Uterus (tissue), 4 donors: Measurements from ENCODE around the gene ZNF770. TPM values are rescaled to one million over a fixed set of nuclear protein-coding genes. Genes with fewer than 3 reads are reported as not detected.

ENCODE experiments used
- DNase-seq, 2 donors: peaks; one replicate each; pipeline ENCODE4 v3.0.0-alpha.2; 2019 to 2020
- H3K27ac ChIP-seq, 2 donors: fragments of 200-600 bp; sonication (generic); 1 replicate in 1 of 2; 2 replicates in 1 of 2; pipeline ENCODE4 v1.5.1; 2016 to 2018
- H3K27me3 ChIP-seq, 2 donors: fragments of 200-600 bp; sonication (generic); one replicate each; pipeline ENCODE4 v1.5.1; 2018 to 2019; ENCODE audit warnings: control low read depth in 1 of 2
- H3K36me3 ChIP-seq, 2 donors: fragments of 200-600 bp; sonication (generic); one replicate each; pipeline ENCODE4 v1.5.1; 2019; ENCODE audit warnings: control low read depth in 1 of 2
- H3K4me1 ChIP-seq, 2 donors: fragments of 200-600 bp; sonication (generic); one replicate each; pipeline ENCODE4 v1.5.1; 2018 to 2019; ENCODE audit warnings: control low read depth in 1 of 2
- H3K4me3 ChIP-seq, 2 donors: fragments of 200-600 bp; sonication (generic); 1 replicate in 1 of 2; 2 replicates in 1 of 2; pipeline ENCODE4 v1.5.1; 2018 to 2019; ENCODE audit warnings: mild to moderate bottlenecking in 1 of 2
- H3K9me3 ChIP-seq, 2 donors: fragments of 200-600 bp; sonication (generic); one replicate each; pipeline ENCODE4 v1.5.1; 2019; ENCODE audit warnings: control low read depth in 1 of 2
- POLR2A ChIP-seq, 2 donors: fragments of 450-650 bp; IDR thresholded peaks; one replicate each; pipeline ENCODE4 v1.6.1; 2016; ENCODE audit warnings: antibody characterized with exemption in 2 of 2, mild to moderate bottlenecking in 1 of 2, moderate library complexity in 1 of 2
- intact Hi-C: fragments of 100-400 bp; cut with DNase I; formaldehyde crosslinking; loops from one replicate; pipeline ENCODE4 v1.15.1; 2023; ENCODE audit warnings: low total_unique reads
- total RNA-seq, 4 donors: library from RNA; depleted of rRNA in 3 of 4; stranded (reverse); fragments of >200 nt in 3 of 4; gene quantifications; one replicate each; pipeline versions ENCODE4 v1.1.0 to v1.2.4, GENCODE V29; 2014 to 2023
- TF ChIP-seq, protein P1 (sequence below), 4 experiments: fragments of 200-600 bp in 2 of 4; fragments of 450-650 bp in 2 of 4; sonication (generic) in 2 of 4; IDR thresholded peaks; one replicate each; pipeline ENCODE4 v1.5.1; 2016 to 2019; ENCODE audit warnings: antibody characterized with exemption in 4 of 4, mild to moderate bottlenecking in 2 of 4, moderate library complexity in 1 of 4
- donor health status: DM: yes; HTN: yes; CAD: no.

Gene ZNF770
- total RNA-seq, 4 donors from 2014 or later: 18.4 to 86.1 (median 33.4) TPM

DNA sequence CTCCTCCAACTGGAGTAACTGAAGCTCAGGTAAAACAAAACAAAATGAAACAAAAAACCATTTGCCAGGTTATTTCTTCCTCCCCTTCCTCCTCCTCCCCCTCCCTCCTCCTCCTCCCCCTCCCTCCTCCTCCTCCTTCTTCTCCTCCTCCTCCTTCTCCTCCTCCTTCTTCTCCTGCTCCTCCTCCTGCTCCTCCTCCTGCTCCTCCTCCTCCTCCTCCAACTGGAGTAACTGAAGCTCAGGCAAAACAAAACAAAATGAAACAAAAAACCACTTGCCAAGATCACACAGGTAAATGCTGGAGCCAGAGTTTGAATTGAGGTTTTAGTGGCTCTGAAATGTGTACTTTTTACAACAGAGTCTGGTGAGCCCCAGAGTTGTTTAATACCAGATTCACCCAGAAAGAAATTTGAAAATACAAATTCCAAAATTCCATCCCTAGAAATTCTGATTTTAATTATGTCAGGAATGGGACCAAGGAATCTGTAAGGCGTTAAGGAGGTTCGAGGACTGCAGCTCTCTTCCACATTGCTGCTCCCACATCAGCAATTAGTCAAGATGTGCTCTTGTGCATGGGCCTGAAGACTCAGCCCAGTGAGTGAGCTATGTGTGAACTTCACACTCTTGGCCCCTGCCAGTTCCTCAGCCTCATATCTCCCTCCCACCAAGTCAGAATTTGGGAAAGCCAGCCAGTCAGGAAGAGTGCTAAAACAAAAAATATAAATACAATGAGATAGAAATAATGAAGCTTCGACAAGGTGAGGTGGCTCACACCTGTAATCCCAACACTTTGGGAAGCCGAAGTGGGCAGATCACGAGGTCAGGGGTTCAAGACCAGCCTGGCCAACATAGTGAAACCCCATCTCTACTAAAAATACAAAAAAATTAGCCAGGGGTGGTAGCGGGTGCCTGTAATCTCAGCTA, 31.6 kb upstream of the ZNF770 start:
- intact Hi-C loops: no loop called here

DNA sequence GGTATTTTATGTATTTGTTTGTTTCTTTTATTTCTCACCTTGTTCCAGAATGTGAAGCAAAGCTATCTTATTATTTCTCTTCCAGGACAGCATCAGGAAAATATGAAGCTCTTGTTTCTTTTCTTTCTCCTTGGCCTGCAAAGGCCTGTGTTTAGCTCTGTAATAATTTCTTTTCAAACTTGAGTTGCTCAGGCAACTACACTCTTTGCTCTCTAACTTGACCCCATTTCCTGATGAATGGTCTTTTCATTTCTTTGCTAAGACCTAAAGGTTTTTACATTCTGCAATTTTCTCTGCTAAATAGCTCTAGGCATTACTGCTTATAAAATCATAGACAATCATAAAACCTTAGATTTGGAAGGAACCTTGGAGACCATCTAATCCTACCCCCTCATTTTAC, 26.2 kb upstream of the ZNF770 start:
- H3K4me3 ChIP-seq: no peak overlapping the region
- H3K9me3 ChIP-seq: no peaks in the 10 kb centered on the region
- H3K4me1 ChIP-seq: no peaks in the 10 kb centered on the region
- intact Hi-C loops: no loop called here
- DNase-seq: no peak
- TF ChIP-seq, protein P1, sequence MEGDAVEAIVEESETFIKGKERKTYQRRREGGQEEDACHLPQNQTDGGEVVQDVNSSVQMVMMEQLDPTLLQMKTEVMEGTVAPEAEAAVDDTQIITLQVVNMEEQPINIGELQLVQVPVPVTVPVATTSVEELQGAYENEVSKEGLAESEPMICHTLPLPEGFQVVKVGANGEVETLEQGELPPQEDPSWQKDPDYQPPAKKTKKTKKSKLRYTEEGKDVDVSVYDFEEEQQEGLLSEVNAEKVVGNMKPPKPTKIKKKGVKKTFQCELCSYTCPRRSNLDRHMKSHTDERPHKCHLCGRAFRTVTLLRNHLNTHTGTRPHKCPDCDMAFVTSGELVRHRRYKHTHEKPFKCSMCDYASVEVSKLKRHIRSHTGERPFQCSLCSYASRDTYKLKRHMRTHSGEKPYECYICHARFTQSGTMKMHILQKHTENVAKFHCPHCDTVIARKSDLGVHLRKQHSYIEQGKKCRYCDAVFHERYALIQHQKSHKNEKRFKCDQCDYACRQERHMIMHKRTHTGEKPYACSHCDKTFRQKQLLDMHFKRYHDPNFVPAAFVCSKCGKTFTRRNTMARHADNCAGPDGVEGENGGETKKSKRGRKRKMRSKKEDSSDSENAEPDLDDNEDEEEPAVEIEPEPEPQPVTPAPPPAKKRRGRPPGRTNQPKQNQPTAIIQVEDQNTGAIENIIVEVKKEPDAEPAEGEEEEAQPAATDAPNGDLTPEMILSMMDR (IDR thresholded peaks at IDR 0.05): no peak
- no peak for TF ChIP-seq POLR2A (IDR thresholded peaks at IDR 0.05)
- H3K27me3 ChIP-seq: no peaks in the 10 kb centered on the region
- no peak overlapping the region for H3K27ac ChIP-seq
- H3K36me3 ChIP-seq: no peaks in the 10 kb centered on the region

More for the DNA sequence above, 31.6 kb upstream of the ZNF770 start:
- peak in 1 of 2 donors; percentile 16 for DNase-seq
- H3K27me3 ChIP-seq: no peaks in the 10 kb centered on the region
- no peak overlapping the region for H3K4me3 ChIP-seq
- no peak overlapping the region for H3K27ac ChIP-seq
- TF ChIP-seq, protein P1 (IDR thresholded peaks at IDR 0.05): no peak
- no peak for TF ChIP-seq POLR2A (IDR thresholded peaks at IDR 0.05)
- H3K36me3 ChIP-seq: no peaks in the 10 kb centered on the region
- no peaks in the 10 kb centered on the region for H3K4me1 ChIP-seq
- no peaks in the 10 kb centered on the region for H3K9me3 ChIP-seq

- TF ChIP-seq, protein P1 (IDR thresholded peaks at IDR 0.05): no peak
- TF ChIP-seq POLR2A (IDR thresholded peaks at IDR 0.05): no peak
- Histone ChIP-seq H3K4me3 (no peak overlapping the region), H3K9me3 (no peaks in the 10 kb centered on the region), H3K27ac (no peak overlapping the region), H3K27me3 (no peaks in the 10 kb centered on the region), H3K4me1 (no peaks in the 10 kb centered on the region), H3K36me3 (no peaks in the 10 kb centered on the region)
- DNase-seq: no peak
- intact Hi-C loops: no loop called here
Measured at GRCh38 chr15:35013370-35013769, 25.3 kb upstream of the ZNF770 start.

DNA sequence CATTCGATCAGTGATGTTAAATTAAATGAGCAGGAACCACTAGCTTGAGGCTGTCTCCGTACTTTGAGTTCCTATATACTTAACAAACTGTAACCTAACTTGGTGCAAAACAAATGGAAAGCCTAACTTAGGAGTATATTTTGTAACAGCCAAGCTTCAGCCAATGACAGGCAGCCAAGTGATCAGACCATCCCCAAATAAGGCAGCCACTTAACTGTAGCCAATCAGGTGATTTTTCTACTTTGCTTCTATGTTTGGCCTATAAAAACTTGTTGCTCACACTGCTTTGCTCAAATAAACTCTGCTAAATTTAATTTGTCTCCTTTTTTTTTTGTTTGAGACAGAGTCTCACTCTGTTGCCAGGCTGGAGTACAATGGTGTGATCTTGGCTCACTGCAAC, 19.3 kb upstream of the ZNF770 start:
- intact Hi-C loops: no loop called here
- Histone ChIP-seq H3K4me3 (no peak overlapping the region), H3K27me3 (no peaks in the 10 kb centered on the region), H3K4me1 (no peaks in the 10 kb centered on the region), H3K9me3 (no peaks in the 10 kb centered on the region), H3K36me3 (no peaks in the 10 kb centered on the region), H3K27ac (no peak overlapping the region)
- no peak for DNase-seq
- TF ChIP-seq, protein P1 (IDR thresholded peaks at IDR 0.05): no peak
- no peak for TF ChIP-seq POLR2A (IDR thresholded peaks at IDR 0.05)

DNA sequence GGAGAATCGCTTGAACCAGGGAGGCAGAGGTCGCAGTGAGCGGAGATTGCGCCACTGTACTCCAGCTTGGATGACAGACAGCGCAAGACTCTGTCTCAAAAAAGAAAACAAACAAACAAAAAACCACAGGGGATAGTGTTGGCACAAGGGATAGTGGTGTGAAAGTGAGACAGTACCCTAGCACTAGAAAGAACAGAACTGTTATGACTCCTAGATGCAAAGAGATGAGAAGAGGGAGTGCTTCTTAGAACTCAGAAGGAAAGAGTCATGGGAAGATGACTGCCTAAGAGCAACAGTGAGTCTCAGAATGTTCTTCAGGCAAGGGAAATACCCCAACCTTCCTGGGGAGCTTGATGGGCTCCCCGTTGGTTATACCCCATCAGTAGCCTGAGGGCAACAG, 17.8 kb upstream of the ZNF770 start:
- Histone ChIP-seq H3K9me3 (no peaks in the 10 kb centered on the region), H3K36me3 (no peaks in the 10 kb centered on the region), H3K27ac (no peak overlapping the region), H3K4me3 (no peak overlapping the region), H3K4me1 (no peaks in the 10 kb centered on the region), H3K27me3 (no peaks in the 10 kb centered on the region)
- TF ChIP-seq, protein P1 (IDR thresholded peaks at IDR 0.05): no peak
- TF ChIP-seq POLR2A (IDR thresholded peaks at IDR 0.05): no peak
- DNase-seq: no peak
- intact Hi-C loops: no loop called here
